Stimulated activated naive CD8-positive, alpha-beta T cell treated with anti-CD3 and anti-CD28 coated beads, Interleukin-15, Interleukin-2, amounts not matched to agents 100 U/mL and 50 U/mL, for 24 hours (primary cell): ENCODE results near the gene AKT2.
A peak's percentile ranks its signal among the peaks of the same experiment; 100 is the strongest.
"Not testable (repeated sequence)": the region's sequence is repeated elsewhere in the genome, so short reads cannot be mapped to it uniquely, and the experiment has no call there.

Experiments used
- ATAC-seq: fragments of 150-1000 bp; cut with Tn5 transposase; one replicate; pipeline ENCODE4 v1.10.0; 2021
- DNase-seq: peaks from one replicate; pipeline ENCODE4 v3.0.0; 2021

Gene AKT2

DNA sequence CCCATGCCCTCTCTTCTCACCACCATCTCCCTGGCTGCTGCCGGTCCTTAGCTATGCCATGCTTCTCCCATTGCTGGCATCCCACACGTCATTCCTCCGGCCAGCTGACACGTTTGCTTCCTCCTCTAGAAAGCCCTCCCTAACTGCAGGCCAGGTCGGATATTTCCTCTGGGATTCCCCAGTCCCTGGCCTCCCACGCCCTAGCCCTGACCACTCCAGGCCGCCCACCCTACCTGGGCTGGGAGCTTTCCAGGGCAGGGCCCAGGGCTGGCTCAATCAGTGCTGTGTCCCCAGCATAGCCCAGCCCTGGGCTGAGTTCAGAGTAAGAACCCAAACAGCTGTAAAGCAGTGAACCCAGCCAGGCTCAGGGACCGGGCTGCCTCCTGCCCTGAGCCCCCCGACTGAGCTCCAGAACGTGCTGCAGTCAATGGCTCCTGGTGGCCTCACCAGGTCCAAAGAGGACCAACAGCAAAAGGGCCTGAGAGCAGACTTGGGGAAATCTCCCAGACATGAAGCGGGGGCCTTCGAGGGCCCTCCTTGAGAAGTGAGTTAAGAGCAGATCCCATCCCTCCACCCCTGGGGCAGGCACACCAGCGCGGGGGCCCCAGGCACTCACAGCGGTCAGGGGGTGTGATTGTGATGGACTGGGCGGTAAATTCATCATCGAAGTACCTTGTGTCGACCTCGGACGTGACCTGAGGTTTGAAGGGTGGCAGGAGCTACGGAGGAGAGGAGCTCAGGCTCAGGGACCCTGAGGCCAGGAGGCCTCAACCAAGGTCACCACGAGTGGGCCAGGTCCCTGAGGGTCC, 50.5 kb downstream of the AKT2 start:
- no peak for DNase-seq
- no peak for ATAC-seq

DNA sequence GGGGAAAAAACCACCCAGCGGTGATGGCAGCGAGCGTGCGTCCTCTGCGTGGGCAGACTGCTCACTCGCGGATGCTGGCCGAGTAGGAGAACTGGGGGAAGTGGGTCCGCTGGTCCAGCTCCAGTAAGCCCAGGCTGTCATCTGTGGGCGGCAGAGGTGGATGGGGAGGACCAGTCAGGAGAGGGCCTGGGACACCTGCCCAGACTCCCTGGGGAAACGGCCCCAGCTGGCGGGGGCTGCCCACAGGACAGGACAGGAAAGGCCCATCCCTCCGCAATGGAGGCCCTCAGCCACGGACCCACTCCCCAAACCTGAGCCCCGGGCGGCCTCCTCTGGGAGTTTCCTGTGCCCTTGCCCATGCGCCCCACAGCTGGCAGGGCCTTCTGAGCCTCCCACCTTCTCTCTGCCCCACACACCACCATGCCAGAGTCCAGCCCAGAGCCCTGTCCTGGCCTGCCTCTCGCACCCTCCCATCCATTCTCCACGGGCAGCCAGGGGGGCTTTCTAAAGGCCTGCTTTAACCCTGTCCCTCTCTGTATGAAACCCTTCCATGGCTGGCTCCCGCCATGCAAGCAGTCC, 51.2 kb downstream of the AKT2 start:
- ATAC-seq: no peak

DNA sequence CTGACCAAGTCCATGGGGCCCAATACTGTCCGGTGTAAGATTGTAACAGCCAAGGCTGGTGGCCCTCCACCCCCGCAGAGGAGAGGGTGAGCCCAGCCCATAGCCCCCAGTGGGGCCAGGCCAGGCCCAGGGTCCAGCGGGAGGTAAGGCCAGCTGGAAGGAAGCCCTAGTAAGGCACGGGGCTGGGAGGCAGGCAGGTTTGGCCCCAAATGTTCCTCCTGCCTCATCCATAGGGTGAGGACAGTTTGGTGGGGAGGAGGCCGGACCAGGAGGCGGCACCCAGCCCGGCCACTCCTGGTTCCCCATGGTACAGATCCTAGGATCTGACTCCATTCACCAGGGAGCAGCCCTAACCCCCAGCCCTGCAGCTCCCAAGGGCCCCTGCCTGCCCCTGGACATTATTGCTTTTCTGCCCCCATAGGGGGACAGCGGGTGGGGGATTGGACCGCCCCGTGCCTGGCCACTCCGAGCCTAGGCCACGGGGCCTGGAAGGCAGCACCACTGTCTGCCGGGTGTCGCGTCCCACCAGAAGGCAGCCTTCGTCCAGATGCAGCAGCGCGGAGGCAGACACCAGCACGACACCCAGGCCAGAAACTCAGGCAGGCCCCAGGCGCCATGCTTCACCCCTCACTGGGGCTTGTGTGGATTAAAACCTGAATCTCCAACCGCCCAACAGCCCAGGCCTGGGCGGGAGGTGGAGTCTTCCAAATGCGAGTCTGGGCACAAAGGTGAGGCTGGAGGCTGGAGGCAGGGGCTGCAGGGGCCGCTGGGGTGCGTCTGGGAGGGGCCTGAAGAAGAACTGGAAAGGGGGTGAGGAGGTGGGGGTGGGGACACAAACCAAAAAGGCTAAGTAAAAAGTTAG, 52.0 kb downstream of the AKT2 start:
- no peak for ATAC-seq
- DNase-seq: no peak

More for the DNA sequence above, 51.2 kb downstream of the AKT2 start:
- no peak for DNase-seq

DNA sequence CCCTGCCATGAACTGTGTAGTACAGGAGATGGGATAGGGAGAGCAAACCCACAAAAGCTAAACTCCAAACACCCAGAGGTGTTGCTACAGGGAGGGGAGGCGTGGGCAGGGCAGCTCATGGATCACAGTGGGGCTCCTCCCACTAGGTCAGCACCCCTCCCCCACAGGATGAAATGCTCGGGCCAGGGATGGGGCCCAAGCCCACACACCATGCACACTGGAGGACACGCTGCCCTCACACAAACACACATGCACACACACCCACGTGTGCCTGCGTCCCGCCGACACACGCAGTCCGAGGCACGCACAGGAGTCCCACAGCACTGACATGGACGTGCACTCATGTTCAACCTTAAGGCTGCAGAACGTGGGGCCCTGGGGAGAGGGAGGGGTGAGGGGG, 52.7 kb downstream of the AKT2 start:
- ATAC-seq: no peak

DNA sequence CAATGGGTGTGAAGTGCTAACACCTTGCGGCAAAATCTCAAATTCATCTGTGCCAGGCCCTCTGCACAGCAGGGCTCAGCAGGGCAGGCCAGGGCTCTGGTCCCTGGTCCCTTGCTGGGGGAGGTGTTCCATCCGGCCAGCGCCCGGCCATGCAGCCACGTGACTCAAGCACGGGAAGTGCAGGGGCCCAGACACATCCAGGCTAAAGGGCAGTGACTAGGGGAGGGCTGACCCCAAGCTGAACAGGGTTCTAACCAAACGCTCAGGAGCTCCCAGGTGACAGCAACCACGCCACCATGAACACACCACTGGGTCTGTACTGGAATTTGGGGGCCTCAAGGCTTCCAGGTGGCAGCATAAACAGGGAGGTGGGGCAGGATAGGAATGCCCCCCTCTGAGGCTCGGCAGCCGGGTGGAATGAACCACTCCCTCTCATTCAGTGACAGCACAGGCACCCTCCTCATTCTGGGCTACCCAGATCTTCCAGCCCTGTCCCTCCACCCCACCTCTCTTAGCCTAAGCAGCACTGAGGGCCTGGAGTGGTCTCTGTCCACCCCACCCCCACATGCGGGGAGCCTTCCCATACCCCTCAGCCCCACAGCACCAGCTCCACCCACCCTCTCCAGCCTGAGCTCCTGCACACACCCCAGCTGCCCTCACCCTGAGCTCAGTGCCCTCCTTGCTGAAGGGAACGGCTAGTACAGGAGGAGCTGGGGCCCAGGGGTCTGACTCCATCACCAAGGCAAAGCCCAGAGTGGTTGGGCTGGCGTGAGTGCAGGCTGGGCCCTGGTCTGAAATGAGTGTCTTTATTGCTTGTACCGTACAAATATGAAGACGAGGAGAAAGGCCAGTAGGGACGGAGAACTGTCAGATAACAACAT, 53.4 kb downstream of the AKT2 start:
- no peak for ATAC-seq
- DNase-seq: no peak

More for the DNA sequence above, 52.7 kb downstream of the AKT2 start:
- no peak for DNase-seq

DNA sequence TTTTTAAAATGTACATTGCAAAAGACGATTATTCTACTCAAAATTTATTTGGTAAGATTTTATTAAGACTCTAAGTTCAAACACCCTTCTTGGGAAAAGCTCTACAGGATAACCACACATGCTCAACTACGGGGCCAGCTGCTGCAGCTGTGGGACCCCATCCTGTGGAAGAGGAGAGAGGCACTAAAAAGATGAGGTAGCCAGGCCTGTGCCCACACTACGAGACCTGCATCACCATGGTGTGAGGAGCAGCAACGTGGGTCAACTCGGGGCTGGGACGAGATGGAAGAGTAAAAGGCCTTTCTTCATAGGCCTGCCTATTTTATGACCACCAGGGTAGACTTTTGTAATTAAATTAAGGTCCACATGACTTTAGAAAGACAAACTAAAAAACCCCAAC, 54.1 kb downstream of the AKT2 start:
- DNase-seq (no peak), ATAC-seq (no peak)

DNA sequence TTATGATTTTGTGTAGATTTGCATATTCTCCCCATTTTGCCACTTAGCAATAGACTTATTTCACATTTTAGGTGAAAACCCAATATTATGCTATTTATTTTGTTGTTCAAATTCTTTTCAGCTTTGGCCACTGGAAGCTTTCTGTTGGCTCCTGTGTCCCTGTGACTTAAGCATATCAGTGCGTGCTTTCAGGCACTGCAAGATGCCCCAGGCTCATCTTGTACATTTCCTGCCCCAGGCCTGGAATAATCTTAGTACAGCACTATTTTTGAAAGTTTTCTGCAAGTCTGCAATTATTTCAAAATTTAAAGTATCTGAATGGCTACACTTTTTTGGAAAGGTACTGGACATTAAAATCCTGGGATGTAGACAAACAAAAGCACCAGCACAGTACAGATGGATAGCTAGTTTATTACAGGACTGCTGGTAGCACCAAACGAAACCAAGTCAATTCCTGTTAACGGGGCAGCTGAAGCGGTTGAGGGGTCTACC, 55.2 kb downstream of the AKT2 start:
- ATAC-seq (no peak), DNase-seq (no peak)

DNA sequence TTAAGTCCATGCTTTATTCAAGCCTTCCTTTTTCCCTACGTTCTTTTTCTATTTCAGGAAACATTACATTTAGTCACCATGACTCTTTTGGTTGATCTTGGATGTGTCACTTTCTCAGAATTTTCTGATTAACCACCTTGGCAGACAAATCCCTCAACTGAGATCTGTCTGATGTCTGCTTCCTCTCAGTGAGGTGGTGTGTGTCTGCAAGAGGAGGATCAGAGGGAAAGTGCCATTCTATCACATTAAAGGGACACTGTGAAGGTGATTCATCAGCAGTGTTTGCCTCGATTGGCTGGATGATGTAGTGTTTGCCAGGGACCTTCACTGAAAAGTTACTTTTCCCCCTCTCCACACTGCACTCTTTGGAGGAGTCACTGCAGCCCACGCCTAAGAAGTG, 55.7 kb downstream of the AKT2 start:
- peak; percentile 84 for ATAC-seq
- DNase-seq: no peak

DNA sequence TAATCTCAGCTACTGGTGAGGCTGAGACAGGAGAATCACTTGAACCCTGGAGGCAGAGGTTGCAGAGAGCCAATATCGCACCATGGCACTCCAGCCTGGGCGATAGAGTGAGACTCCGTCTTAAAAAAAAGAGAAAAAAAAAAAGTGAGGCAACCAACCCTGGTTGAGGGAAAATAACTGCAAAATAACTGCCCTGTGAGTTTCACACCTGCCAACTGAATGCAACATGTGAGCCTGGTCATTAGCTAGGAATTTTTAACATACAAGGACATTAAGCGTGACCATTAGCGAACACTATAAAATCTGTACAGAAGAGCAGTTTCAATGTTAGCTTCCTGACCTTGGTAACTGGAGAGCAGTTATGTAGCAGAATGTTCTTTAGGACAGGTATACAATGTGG, 56.3 kb downstream of the AKT2 start:
- no peak for DNase-seq
- no peak for ATAC-seq

DNA sequence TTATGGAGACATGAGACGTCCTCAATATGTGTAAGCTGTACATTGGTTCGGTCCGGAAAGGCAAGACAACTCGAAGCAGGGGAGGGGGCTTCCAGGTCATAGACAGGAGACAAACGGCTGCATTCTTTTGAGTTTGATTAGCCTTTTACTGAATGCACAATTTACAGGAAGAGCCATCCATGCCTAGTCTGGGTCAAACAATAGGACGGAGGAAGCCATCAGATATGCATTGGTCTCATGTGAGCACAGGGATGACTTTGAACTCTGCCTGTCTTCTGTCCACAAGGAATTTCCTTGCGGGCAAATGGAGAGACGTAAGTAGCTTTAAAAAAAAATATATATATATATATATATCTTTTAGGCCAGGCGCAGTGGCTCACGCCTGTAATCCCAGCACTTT, 56.8 kb downstream of the AKT2 start:
- DNase-seq (no peak), ATAC-seq (no peak)

DNA sequence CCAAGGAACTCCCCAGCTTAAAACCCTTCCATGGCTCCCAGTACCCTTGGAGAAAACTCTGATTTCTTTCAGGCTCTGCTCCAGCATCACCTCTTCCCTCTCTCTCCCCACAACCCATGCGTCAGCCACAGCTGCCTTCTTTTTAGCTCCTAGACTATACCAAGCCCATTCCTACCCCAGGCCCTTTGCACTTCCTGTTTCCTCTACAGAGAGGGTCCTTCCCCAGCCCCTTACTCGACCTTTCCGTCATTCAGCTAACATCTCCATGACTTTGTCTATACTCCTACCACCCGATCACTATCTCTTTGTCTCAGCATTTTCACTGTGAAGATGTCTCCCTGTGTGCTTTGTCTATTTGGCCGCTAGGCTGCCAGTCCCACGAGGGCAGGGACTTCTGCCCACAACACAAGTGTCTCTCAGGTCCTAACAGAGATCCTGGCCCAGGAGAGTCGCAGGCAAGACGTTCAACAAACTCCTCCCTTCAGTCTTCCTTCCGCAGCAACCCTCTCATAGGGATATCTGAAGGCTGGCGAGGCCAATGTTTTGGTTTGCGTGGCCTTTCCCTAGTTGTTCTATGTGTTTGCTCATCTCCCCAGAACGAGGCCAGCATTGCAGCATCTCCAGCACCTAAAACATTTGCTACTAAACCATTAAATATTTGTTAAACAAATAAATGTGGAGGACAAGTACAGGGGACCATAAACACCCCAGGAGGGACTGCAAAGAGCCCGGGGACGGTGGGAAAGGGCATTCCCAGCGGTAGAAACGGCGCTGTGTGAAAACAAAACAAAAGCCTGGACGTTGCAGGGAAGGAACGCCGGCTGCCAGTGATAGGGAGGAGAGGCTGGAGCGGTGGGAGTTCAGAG, 59.5 kb downstream of the AKT2 start:
- DNase-seq (no peak), ATAC-seq (no peak)

DNA sequence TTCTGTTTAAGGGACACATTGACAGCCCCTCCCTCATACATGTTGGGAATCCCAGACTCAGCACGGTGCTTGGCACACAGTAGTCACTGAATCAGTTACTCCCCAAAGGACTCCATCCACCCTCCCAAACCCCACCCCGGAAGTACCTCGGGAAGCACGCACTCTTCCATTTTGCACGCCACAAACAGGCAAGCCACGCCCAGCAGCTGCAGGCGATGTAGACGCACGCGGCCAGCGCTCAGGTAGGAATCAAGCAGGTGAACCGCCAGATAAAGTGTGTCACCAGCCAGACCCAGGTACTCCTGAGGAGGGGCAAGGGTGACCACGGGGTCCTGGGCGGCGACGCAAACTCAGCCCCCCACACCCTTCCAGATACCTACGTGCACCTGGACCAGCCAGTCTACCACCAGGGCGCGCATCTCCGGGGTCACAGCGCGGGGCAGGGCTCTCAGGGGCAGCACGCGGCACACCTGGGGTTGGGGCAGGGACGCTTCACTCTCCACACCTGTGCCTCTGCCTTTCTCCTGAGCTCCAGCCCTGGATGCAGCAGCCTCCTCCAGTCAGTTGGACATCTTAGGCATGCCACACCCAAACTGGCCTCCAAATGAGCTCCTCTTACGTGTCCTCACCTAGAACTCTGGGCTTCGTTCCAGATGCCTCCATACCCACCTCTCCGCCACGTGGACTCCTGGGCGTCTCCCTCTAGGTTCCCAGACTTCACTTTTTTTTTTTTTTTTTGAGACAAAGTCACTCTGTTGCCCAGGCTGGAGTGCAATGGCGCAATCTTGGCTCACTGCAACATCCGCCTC, 60.6 kb downstream of the AKT2 start:
- ATAC-seq (no peak), DNase-seq (no peak)

DNA sequence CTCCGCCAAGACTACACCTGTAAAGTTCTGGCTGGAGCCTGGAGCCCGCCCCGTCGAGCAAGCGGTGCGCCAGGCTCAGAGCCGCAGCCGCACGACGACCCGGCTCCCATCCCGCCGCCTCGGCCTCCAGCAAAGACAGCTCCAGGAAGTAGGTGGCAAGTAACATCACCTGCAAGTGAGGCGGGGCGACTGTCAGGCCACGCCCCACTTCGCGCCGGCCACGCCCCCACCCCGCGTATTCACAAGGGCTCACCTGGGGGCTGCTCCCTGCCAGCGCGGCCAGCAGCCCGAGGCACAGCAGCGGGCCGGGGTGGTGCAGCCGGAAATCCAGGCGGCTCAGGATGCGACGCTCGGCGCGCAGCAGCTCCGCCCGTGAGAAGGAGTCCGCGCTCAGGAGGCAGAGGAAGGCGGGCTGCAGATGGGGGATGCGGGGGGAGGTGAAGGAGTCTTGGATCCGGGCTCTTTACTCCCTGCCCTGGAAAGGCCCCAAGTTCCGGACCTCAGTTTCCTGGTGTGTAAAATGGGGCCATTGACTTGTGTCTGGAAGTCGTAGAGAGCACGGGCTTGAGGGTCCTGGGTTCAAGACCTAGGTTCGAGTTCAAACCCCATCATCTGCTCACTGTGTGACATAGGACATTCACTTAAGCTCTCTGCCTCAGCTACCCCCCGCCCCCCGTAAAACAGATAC, 61.9 kb downstream of the AKT2 start:
- ATAC-seq: no peak
- DNase-seq: no peak

DNA sequence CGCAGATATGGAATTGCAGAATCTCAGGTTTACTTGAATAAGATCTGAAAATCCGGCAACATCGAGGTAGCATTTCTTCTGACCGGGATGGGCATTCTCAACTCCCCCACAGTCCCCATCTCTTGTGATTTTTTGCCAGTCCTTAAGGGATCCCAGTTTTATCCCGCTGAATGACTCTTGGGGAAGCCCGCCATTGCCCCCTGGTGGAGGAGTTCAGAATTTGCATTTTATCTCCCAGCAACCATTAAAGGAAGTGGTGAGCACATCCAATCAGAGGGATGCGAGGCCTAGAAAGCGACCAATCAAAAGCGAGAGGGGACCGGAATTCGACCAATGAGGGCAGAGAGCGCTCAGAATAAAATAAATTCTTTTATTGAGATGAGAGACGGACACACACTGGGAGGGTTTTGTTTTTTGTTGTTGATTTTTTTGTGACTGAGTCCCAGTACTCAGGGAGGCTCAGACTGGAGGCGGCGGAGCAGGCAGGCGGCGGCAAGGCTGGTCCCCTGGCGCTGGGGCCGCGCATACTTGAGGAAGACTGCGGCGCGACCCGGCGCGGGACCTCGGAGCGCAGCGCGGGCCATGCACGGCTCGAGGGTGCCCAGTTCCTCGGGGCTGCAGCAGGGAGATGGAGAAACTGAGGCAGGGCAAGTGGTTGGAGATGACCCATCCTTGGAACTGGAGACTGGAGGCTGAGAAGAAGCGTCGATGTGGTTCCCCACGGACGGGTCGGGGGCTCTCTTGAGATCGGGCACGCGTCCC, 63.1 kb downstream of the AKT2 start:
- ATAC-seq: peak; percentile 45
- peak; percentile 72 for DNase-seq

DNA sequence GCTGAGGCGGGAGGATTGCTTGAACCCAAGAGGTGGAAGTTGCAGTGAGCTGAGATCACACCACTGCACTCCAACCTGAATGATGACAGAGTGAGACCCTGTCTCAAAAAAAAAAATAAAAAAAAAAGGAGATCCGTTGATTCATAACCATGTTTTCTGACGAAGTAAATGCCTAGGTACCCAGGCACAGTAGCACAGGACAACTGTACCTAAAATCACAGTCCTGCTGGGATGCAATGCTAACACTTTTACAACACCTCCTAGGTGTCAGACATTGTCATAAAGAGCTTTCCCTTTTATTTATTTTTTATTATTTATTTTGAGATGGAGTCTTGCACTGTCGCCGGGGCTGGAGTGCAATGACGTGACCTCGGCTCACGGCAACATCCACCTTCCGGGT, 64.5 kb downstream of the AKT2 start:
- DNase-seq: no peak
- no peak for ATAC-seq

DNA sequence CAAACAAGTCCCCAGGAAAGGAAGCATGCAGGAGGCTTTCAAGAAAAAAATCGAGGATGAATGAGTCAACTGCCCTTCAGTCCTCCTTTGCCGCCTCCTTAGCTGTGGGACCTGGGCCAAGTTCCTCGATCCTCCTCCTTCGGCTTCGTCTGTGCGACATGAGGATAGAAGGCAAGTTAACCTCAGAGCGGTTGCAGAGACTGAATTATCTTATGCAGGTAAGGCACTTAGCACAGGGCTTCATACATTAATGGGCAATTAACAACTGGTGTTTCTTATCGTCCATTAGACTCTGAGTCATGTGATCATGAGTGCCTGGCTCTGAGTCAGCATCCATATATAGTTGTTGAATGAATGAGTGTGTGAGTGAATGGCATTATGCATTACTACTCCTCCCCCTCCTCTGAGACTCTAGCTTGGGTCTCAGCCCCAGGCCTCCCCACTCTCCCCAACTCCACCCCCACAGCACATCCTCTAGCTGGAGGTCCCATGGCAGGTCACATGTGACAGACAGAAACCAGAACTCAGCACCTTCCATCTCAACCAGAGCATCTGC, 65.3 kb downstream of the AKT2 start:
- DNase-seq: no peak
- no peak for ATAC-seq

DNA sequence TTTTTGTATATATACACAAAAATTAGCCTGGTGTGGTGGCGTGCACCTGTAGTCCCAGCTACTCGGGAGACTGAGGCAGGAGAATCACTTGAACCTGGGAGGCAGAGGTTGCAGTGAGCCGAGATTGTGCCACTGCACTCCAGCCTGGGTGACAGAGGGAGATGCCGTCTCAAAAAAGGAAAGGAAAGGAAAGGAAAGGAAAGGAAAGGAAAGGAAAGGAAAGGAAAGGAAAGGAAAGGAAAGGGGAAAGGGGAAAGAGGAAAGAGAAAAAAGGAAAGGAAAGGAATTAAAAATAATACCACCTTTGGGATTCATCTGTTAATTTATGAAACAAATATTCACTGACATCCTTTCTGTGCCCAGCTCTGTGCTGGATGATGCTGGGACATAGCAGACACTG, 66.1 kb downstream of the AKT2 start:
- not testable (repeated sequence) for DNase-seq

More for the DNA sequence above, 66.1 kb downstream of the AKT2 start:
- ATAC-seq: not testable (repeated sequence)
